ENCODE results near the gene PDGFA. TPM values are rescaled to one million over a fixed set of nuclear protein-coding genes. Genes with fewer than 3 reads are reported as not detected.

PDGFA gene
- total RNA-seq, 1 donor from 2014 or later: 12.9 TPM

GRCh38 chr7:494259-494687 lies 25.4 kb downstream of the PDGFA start:
- Mint-ChIP-seq H3K27me3 (peaks cover under 1% of the 10 kb centered on the region), H3K36me3 (ENCODE audit: low read depth) (peaks cover 5% of the 10 kb centered on the region), H3K4me1 (peaks cover 3% of the 10 kb centered on the region), H3K4me3 (no peak overlapping the region), H3K9me3 (no peaks in the 10 kb centered on the region), H3K27ac (no peak overlapping the region)
- no peak for DNase-seq
- intact Hi-C loops (cut with micrococcal nuclease): no loop called here

- H3K27ac Mint-ChIP-seq: no peak overlapping the region
- no peak for DNase-seq
- H3K4me1 Mint-ChIP-seq: peaks cover 3% of the 10 kb centered on the region
- peaks cover 5% of the 10 kb centered on the region for H3K36me3 Mint-ChIP-seq (ENCODE audit: low read depth)
- peaks cover 3% of the 10 kb centered on the region for H3K27me3 Mint-ChIP-seq
- intact Hi-C loops (cut with micrococcal nuclease): no loop called here
- no peaks in the 10 kb centered on the region for H3K9me3 Mint-ChIP-seq
- H3K4me3 Mint-ChIP-seq: no peak overlapping the region
These were observed 25.9 kb downstream of the PDGFA start for GRCh38 chr7:493661-494251.

- Mint-ChIP-seq H3K36me3 (ENCODE audit: low read depth) (no peaks in the 10 kb centered on the region), H3K4me1 (no peaks in the 10 kb centered on the region), H3K9me3 (no peaks in the 10 kb centered on the region), H3K27me3 (peaks cover 8% of the 10 kb centered on the region), H3K4me3 (no peak overlapping the region), H3K27ac (no peak overlapping the region)
- DNase-seq: no peak
- intact Hi-C loops (cut with micrococcal nuclease): no loop called here
These were observed 27.0 kb downstream of the PDGFA start for GRCh38 chr7:492714-493065.

- no peak overlapping the region for H3K4me3 Mint-ChIP-seq
- no peaks in the 10 kb centered on the region for H3K4me1 Mint-ChIP-seq
- no peaks in the 10 kb centered on the region for H3K9me3 Mint-ChIP-seq
- no peak for DNase-seq
- intact Hi-C loops (cut with micrococcal nuclease): no loop called here
- H3K27me3 Mint-ChIP-seq: peaks cover 11% of the 10 kb centered on the region
- no peaks in the 10 kb centered on the region for H3K36me3 Mint-ChIP-seq (ENCODE audit: low read depth)
- H3K27ac Mint-ChIP-seq: no peak overlapping the region
These were observed 27.5 kb downstream of the PDGFA start for GRCh38 chr7:491958-492713.

- H3K4me1 Mint-ChIP-seq: no peaks in the 10 kb centered on the region
- H3K9me3 Mint-ChIP-seq: no peaks in the 10 kb centered on the region
- intact Hi-C loops (cut with micrococcal nuclease): no loop called here
- no peak overlapping the region for H3K4me3 Mint-ChIP-seq
- no peak for DNase-seq
- no peak overlapping the region for H3K27ac Mint-ChIP-seq
- H3K36me3 Mint-ChIP-seq (ENCODE audit: low read depth): no peaks in the 10 kb centered on the region
- peaks cover 13% of the 10 kb centered on the region for H3K27me3 Mint-ChIP-seq
These were observed 28.2 kb downstream of the PDGFA start for GRCh38 chr7:491292-491957.

DNA sequence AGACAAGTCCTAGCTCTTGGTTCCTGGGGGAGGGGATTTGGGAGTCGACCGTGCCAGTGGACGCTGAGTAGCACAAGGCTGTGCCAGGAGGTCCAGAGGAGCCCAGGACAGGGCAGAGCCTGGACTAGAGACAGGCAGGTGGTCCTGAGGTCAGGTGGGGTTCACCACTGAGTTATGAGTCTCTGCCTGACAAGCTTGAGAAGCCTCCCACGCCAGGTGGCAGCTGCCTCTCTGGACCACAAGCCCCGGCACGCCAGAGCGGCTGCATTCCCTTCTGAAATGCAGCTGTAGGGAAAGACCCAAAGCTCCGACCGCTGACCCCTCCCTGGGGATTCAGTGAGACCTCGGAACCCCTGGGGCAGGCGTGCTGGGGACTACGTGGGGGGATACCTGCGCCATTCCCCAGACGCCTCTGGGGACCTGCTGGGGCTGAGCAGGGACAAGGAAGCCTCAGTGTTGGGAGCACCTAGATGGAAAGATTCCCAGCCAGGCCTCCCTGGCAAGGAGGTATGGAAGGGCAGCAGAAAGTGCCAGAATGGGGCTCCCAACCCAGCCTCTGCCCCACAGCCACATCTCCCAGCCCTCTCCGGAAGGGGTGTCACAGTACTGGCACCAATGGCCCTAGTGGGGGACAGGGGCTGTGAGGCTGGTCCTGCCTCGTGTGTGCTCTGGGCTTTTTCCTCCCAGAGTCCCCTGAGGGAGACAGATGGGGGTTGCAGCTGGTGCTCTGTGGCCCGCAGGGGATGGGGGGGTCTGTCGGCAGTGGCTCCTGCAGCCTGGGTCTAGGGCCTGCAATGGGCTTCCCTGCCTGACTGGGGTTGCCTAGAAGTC lies 29.0 kb downstream of the PDGFA start:
- no peak for DNase-seq
- intact Hi-C loops (cut with micrococcal nuclease): no loop called here
- H3K4me3 Mint-ChIP-seq: no peak overlapping the region
- H3K4me1 Mint-ChIP-seq: no peaks in the 10 kb centered on the region
- H3K27ac Mint-ChIP-seq: no peak overlapping the region
- H3K36me3 Mint-ChIP-seq (ENCODE audit: low read depth): no peaks in the 10 kb centered on the region
- H3K27me3 Mint-ChIP-seq: peaks cover 16% of the 10 kb centered on the region
- H3K9me3 Mint-ChIP-seq: no peaks in the 10 kb centered on the region

GRCh38 chr7:489876-490275 lies 29.8 kb downstream of the PDGFA start:
- H3K36me3 Mint-ChIP-seq (ENCODE audit: low read depth): no peaks in the 10 kb centered on the region
- H3K27ac Mint-ChIP-seq: no peak overlapping the region
- DNase-seq: no peak
- no peak overlapping the region for H3K4me3 Mint-ChIP-seq
- H3K4me1 Mint-ChIP-seq: no peaks in the 10 kb centered on the region
- no peaks in the 10 kb centered on the region for H3K9me3 Mint-ChIP-seq
- intact Hi-C loops (cut with micrococcal nuclease): no loop called here
- H3K27me3 Mint-ChIP-seq: peaks cover 16% of the 10 kb centered on the region

DNA sequence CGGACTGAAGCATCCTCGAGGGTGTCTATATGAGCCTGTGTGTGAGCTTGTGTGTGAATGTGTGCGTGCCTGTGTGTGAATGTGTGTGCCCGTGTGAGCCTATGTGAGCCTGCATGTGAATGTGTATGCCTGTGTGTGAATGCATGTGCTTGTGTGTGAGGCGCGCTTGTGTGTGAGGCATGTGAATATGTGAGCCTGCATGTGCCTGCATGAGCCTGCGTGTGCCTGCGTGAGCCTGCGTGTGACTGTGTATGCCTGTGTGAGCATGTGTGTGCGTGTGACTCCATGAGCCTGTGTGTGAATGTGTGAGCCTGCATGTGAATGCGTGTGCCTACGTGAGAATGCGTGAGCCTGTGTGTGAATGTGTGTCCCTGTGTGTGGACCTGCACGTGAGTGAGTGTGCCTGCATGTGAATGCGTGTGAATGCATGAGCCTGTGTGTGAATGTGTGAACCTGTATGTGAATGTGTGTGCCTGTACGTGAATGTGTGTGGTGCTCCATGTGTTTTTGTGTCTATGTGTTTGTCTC lies 33.4 kb downstream of the PDGFA start:
- DNase-seq: no peak
- Mint-ChIP-seq H3K4me3 (no peak overlapping the region), H3K27me3 (peaks cover 16% of the 10 kb centered on the region), H3K4me1 (no peaks in the 10 kb centered on the region), H3K9me3 (peaks cover 12% of the 10 kb centered on the region), H3K27ac (no peak overlapping the region), H3K36me3 (ENCODE audit: low read depth) (no peaks in the 10 kb centered on the region)
- intact Hi-C loops (cut with micrococcal nuclease): no loop called here

DNA sequence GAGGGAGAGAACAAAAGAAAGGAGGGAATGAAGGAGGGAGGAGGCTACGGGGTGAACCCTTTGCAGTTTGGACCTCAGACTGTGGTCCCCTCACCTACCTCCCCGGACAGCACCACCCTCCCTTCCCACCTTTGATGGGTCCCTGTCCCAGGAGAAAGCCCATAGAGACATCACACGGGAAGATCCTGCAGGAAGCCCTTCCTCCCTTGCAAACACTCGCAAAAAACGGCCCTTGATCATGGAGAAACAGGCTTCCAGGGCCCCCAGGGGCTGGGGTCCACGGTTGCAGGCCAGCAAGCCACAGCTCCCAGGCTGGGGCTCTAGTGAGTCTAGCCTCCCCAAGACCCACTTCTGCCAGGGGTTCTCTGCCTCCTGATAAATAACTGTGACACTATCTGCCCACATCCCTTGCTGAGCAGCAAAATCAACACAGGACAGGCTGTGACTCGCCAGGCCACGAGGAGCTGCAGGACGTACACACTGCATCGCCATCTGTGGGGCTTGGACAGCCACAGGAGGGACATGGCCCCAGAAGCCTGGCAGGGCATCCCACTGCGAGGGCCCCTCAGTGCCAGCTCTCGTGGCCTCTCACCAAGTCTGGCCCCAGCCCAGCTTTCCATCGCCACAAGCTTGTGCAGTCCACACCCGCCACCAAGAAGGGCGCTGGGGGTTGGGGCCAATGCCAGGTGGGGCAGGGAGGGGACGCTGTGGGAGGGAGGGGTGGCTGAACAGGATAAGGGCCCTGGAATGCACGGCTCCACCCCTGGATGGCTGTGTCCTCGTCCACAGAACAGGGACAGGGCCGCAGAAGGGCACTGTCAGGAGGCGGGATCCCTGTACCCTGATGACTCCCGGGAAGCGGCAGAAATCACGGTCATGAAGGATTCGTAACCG lies 34.2 kb downstream of the PDGFA start:
- Mint-ChIP-seq H3K4me3 (no peak overlapping the region), H3K9me3 (peaks cover 12% of the 10 kb centered on the region), H3K36me3 (ENCODE audit: low read depth) (no peaks in the 10 kb centered on the region), H3K27ac (no peak overlapping the region), H3K4me1 (no peaks in the 10 kb centered on the region), H3K27me3 (peaks cover 16% of the 10 kb centered on the region)
- no peak for DNase-seq
- intact Hi-C loops (cut with micrococcal nuclease): no loop called here

GRCh38 chr7:484356-485101 lies 35.1 kb downstream of the PDGFA start:
- no peak for DNase-seq
- no peak overlapping the region for H3K27ac Mint-ChIP-seq
- H3K4me3 Mint-ChIP-seq: no peak overlapping the region
- intact Hi-C loops (cut with micrococcal nuclease): no loop called here
- H3K9me3 Mint-ChIP-seq: peaks cover 12% of the 10 kb centered on the region
- no peaks in the 10 kb centered on the region for H3K36me3 Mint-ChIP-seq (ENCODE audit: low read depth)
- H3K4me1 Mint-ChIP-seq: no peaks in the 10 kb centered on the region
- H3K27me3 Mint-ChIP-seq: peaks cover 16% of the 10 kb centered on the region

DNA sequence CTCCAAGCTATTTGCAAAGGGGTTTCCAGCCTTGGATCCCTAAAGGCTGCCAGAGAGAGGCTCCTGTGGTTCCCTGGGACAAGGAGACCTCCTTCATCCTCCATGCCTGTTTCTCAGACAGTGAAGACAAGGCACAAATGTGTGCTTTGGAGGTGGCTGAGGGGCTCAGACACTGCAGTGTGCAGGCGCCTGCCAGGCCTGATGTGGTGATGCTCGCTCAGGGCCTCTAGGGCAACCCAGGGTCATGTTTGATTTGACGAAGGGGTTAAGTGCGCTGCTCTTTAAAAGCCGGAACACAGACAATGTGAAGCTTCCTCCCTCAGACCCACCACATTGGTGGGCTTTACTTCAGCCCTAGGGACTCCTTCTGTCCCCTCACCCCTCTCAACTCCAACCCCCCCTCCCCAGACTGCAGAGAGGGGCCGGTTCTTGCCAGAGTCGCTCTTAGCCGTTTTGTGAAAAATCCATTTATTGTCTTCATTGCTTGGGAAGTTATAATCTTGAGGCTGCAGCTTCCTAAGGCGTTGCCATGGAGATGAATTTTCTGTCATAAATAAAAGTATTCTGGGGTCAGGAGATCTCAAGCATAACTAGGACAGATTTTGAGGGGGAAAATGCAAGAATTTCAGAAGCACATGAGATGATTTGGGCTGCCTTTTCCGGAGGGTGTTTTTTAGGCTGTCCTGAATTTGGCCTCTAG lies 35.8 kb downstream of the PDGFA start:
- Mint-ChIP-seq H3K4me3 (no peak overlapping the region), H3K36me3 (ENCODE audit: low read depth) (no peaks in the 10 kb centered on the region), H3K27ac (no peak overlapping the region), H3K4me1 (no peaks in the 10 kb centered on the region), H3K27me3 (peaks cover 14% of the 10 kb centered on the region), H3K9me3 (peaks cover 12% of the 10 kb centered on the region)
- intact Hi-C loops (cut with micrococcal nuclease): no loop called here
- no peak for DNase-seq

- no peak overlapping the region for H3K27ac Mint-ChIP-seq
- DNase-seq: no peak
- no peaks in the 10 kb centered on the region for H3K36me3 Mint-ChIP-seq (ENCODE audit: low read depth)
- no peaks in the 10 kb centered on the region for H3K4me1 Mint-ChIP-seq
- intact Hi-C loops (cut with micrococcal nuclease): no loop called here
- H3K4me3 Mint-ChIP-seq: no peak overlapping the region
- peaks cover 8% of the 10 kb centered on the region for H3K27me3 Mint-ChIP-seq
- H3K9me3 Mint-ChIP-seq: peaks cover 12% of the 10 kb centered on the region
These were observed 37.0 kb downstream of the PDGFA start for GRCh38 chr7:482521-483083.
